GM20431 (cell line): Measurements from ENCODE around the gene SMAD5.

Source experiments
- in situ Hi-C: fragments of 300-500 bp; cut with MseI, MboI; formaldehyde crosslinking; loops from one replicate; pipeline ENCODE4 v1.15.0; 2020; ENCODE audit warnings: low sequenced_read_pairs; ENCODE audit not compliant: unreplicated experiment

The SMAD5 gene

DNA sequence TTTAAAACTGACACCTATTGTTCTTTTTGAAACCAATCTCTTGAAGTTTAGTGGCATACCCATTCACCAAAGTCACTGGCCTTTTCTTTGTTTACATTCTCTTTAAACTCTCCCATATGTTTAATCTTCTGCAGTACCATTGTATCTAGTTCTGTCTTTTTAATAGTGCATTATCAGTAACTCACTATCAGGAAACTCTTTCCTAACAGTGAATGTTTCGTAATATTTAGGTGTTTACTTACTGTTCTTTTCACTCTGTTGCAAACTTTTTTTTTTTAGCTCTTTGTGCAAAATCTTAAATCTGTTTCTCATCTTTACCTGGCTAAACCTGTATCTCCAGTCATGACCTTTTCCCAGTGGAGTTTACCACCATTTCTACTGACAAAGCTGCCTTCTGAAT lies 17.2 kb downstream of the SMAD5 start:
- in situ Hi-C loops, result no loop called here

DNA sequence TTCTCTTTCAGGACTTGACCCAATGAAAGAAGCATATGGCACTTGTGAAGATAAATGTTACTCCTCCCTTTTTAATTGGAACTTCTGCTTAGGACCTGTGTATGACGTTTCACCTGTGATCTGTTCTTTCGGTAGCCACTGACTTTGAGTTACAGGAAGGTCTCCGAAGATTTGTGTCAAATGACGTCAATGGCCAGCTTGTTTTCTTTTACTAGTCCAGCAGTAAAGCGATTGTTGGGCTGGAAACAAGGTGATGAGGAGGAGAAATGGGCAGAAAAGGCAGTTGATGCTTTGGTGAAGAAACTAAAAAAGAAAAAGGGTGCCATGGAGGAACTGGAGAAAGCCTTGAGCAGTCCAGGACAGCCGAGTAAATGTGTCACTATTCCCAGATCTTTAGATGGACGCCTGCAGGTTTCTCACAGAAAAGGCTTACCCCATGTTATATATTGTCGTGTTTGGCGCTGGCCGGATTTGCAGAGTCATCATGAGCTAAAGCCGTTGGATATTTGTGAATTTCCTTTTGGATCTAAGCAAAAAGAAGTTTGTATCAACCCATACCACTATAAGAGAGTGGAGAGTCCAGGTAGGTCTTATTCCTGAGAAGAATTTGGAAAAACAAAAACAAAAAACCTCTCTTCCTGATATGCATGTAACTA lies 21.1 kb downstream of the SMAD5 start:
- in situ Hi-C loops, result no loop called here

DNA sequence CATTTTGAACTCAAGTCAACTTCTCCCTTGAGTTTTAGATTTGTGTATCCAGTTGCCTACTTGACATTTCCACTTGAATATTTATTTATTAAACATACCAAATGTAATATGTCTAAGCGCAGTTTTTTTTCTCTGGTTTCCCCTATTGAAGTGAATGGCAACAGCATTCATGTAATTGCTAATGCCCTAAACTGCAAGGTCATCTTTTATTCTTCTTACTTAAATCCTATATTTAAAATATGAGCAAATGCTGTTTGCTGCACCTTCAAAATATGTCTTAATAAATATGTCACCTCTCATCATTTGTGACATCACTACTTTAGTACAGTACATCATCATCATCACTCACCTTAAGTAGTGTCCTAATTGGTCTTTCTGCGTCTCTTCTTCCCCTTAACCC lies 22.4 kb downstream of the SMAD5 start:
- in situ Hi-C loops, result no loop called here

DNA sequence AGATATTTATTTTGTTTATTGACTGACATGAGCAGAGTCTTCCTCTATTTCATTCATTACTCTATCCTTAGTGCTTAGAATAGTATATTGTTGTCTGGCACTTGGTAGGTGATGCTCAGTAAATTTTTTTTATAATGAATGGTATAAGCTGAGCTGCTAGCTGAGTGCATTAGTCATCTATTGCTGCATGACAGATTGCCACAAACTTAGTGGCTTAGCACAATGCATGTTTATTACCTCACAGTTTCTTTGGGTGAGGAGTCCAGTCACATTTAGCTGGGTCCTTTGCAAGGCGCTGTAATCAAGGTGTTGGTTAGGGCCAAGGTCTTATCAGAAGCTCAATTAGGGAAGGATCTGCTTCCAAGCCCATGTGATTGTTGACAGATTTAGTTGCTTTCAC lies 23.1 kb downstream of the SMAD5 start:
- in situ Hi-C loops, result no loop called here

DNA sequence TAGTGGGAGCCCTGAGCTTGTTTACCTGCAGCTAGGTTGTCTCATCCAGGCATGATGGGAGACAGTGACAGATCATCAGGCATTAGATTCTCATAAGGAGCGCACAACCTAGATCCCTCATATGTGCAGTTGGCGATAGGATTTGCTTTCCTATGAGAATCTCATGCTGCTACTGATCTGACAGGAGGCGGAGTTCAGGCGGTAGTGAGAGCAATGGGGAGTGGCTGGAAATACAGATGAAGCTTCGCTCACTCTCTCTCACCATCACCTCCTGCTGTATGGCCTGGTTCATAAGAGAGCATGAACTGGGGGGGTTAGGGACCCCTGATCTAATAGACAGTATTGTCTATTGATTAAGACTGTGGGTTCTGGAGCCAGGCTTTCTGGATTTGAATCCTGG lies 24.9 kb downstream of the SMAD5 start:
- in situ Hi-C loops, result no loop called here

DNA sequence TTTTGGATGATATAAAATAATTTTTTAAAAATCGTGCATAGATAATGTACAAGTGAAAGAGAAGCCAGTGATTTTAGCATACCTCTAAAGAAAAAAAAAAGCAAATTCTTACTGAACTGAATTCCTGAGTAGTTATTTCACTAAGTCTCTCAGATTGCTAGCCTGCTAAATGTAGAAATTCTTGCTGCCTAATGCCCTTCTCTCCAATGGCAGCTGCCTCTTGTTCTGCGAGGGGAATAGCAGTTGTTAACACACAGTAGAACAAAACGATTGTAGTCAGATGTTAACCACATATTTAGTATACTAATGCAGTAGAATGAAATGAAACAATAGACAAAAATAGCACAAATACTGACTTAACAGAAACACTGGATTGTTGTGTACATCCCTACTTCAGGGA lies 26.8 kb downstream of the SMAD5 start:
- in situ Hi-C loops, result no loop called here

DNA sequence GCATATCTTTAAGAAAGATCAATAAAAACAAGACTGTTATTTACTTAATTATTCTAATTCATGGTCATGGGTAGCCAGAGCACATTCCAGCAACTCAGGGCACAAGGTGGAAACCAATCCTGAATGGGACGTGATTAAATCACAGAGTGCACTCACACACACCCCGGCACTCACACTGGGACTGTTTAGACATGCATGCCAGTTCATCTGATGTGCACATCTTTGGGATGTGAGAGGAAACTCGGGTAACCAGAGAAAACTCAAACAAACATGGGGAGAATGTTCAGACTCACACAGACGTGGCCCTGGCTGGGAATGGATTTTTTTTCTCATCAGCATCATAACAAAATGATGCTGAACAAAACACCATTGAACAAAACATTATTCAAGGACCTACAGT lies 29.4 kb downstream of the SMAD5 start:
- in situ Hi-C loops, result no loop called here

DNA sequence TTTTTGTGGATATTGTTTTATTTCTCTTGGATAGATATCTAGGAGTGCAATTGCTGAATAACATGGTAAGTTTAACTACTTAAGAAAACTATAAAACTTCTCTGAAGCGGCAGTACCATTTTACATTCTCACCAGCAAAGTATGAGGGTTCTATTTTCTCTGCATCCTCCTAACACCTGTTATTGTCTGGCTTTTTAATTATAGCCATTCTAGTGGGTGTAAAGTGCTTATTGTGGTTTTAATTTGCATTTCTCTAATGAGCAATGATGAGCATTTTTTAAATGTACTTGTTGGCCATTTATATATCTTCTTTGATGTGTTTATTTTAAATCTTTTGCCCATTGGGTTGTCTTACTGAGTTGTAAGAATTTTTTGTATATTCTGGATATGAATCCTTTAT lies 31.6 kb downstream of the SMAD5 start:
- in situ Hi-C loops, result no loop called here

DNA sequence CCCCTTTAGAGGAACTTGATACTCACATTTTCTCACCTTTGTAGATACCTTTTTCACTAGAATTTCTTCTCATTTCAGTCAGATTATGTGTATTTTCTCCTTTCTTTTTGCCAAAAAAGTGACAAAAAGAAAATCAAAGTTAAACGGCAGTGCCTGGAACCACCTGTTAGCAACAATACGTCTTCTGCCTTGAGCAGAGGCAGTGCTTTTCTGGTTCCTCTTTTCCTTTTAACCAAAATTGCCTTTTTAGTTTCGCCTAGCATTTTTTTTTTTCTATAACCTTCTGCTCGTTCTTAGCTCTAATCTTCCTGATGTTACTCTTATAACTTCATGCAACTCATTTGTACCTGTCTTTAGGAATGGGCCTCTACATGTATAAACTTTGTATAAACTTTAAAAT lies 34.3 kb downstream of the SMAD5 start:
- in situ Hi-C loops, result no loop called here

DNA sequence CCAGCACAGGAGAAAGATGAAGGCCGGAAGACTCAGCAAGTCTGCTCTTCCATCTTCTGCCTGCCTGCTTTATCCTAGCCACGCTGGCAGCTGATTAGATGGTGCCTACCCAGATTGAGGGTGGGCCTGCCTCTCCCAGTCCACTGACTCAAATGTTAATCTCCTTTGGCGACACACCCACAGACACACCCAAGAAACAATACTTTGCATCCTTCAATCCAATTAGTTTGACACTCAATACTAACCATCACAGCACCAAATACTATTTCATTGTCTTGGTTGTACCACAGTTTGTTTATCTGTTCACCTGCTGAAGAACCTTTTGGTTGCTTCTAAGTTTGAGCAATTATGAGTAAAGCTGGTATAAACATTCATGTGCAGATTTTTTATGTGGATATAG lies 36.6 kb downstream of the SMAD5 start:
- in situ Hi-C loops, result no loop called here

DNA sequence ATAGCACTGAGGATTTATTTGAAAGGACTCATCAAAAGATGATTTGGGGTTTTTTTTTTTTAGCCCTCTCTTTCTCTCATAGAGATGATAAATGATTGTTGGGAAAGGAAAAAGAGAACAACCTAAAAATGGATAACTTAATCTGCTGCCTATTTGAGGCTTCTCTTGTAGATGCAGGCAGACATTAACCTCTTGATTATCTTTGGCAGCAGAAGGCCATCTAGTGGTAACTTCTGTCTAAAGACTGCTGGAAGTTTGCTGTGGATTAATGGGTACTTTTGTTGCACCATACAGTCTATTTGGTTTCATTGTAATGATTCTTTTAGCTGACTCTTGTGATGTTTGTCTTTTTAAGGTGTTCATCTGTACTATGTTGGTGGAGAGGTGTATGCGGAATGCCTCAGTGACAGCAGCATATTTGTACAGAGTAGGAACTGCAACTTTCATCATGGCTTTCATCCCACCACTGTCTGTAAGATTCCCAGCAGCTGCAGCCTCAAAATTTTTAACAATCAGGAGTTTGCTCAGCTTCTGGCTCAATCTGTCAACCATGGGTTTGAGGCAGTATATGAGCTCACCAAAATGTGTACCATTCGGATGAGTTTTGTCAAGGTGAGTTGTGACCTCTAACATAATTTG lies 41.5 kb downstream of the SMAD5 start:
- in situ Hi-C loops, result no loop called here

DNA sequence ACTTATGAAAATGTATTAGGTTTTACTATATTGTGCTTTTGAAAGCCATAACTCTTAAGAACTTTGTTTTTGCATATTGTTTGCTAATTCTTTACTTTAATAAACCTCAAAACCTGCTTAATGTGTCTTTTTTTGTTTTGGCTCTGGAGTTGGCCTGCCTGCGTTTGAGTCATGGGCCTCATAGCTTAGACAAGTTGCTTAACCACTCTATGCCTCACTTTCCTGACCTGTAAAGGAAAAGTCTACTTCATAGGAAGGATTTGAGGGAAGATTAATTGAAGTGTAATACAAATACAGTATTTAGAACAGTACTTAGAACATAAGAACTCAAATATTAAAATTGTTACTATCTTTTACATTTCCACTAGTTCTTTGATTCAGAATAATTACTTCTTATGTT lies 50.0 kb downstream of the SMAD5 start:
- in situ Hi-C loops, result no loop called here

DNA sequence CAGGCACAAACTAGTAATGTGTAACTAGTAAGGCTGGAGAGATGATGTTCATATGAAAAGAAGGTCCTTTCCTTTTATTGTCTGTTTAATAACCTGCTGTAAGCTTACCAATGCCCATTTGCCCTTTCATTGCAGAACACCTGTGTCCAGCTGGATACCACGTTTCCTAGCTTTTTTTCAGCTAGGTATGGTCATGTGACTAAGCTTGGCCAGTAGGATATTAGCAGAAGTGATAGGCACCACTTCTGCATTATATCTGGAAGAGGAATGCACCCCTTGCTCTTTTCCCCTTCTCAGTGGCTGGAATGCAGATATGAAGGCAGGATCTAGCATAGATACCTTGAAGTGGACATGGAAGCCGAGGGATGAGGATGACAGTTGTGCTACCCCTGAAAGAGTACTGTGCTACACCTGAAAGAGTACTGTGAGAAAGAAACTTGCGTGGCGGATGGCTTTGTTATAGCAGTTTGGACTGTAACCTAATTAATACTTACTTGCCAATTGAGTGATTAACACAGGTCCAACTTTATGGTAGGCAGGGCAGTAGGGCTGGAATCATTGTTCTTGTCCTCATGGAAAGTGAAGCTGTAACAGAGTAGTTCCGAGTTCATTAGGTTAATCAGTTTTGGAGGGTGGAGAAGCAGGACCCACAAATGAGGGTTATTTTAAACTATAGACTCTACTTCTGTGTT lies 53.5 kb downstream of the SMAD5 start:
- in situ Hi-C loops, result no loop called here

DNA sequence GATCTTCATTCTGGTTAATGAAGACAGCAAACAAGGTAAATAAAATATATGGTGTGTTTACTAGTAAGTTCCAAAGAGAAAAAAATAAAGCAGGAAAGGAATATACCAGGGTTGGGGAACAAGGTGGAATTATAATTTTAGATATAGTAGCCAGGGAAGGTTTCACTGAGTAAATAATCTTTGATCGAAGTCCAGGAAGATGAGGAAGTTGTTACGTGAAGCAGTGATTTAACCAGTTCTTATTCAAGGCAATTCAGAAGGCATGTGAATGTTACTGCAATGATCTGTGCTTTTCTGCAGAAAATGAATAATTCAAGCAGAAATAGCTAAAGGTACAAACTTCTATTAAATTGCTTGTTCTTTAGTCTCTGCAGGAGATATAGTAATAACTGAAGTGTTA lies 54.2 kb downstream of the SMAD5 start:
- in situ Hi-C loops, result no loop called here

DNA sequence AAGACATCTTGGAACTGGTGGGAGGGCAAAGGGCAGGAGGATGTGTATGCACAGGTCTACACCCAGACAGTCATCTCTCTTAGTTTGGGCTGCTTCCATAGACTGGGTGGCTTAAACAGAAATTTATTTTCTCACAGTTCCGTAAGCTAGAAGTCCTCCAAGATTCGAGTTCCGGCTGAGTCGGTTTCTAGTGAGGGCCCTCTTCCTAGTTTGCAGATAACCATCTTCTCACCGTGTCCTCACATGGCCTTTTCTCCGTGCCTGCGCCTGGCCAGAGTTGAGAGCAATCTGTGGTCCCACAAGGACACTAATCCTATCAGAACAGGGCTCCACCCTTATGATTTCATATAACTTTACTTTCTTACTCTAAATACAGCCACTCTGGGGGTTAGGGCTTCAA lies 56.2 kb downstream of the SMAD5 start:
- in situ Hi-C loops, result no loop called here

DNA sequence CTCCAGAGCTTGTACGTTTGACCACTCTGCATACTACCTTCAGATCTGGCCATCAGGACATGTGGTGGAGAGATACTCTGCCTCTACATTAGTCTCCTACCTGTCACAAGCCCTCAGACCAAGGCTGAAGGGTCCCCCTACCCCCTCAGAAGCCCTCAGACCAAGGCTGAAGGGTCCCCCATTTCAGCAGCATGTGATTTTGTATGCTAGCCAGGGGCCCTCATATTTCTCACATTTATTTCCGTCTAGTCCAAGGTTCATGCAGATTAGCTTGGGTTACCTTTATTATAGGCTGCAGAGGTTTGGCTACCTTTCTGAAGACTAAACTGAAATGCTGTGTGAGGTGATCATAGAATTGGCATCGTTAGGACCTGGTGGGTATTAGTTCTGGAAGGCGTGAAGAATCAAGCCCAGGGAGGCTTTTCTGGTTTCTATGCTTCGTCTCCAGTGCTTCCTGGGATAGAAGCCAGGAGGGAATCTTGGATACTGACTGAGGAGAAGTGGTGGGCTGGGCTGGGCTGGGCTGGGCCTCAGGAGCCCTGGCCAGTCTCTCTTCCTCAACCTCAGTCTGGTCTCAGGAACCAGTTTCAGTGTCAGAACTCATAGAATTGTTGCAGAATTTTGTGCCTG lies 57.6 kb downstream of the SMAD5 start:
- in situ Hi-C loops, result no loop called here

DNA sequence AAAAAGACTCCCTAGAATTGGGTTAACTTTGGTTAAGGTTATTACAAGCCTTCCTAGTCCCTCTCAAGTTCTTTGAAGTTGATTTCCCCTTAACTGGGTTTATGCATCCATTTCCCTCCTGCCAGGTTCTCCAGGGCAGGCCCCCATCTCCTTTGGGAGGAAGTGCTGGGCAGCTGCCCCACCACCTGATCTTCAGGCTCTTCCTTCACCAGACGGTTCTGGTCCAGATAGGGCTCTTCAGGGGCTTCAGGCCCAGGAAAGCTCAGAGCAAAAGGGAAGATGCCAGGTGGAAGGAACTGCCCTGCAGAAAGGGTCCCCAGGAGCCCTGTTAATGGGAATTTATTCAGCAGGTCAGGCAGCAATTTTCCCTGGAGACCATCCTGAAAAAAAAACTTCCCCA lies 58.3 kb downstream of the SMAD5 start:
- in situ Hi-C loops, result no loop called here

DNA sequence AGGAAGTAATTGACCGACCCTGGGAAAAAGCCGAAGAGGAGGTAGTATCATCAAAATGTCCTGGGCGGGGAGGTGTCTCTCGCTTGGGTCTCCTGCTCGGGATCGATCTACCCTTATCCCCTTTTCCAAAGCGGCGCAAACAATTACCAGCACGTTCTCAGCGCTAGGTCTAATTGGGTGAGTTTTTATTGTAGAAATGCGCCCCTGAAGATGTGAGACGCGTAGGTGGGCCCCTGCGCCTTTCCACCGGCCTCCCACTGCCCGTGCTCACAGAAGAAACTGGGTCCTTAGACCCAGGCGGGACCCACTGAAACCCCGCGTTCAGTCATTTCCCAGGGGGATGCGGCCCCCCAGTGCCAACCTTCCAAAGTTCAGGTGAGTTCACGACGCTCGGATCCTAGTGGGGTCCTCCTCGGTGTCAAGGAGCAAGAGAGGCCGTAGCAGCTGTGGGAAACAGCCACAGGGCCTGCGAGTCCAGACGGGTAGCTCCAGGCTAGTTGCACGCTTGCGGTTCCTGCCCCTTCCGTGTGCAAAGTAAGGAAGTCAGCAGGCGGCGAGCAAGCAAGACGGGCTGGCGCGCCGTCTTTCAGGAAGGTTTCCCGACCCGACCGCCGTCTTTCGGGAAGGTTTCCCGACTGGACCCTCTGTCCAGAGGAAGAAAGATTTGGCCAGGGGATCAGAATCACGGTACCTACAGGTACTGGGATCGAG lies 58.8 kb downstream of the SMAD5 start:
- in situ Hi-C loops, result no loop called here

DNA sequence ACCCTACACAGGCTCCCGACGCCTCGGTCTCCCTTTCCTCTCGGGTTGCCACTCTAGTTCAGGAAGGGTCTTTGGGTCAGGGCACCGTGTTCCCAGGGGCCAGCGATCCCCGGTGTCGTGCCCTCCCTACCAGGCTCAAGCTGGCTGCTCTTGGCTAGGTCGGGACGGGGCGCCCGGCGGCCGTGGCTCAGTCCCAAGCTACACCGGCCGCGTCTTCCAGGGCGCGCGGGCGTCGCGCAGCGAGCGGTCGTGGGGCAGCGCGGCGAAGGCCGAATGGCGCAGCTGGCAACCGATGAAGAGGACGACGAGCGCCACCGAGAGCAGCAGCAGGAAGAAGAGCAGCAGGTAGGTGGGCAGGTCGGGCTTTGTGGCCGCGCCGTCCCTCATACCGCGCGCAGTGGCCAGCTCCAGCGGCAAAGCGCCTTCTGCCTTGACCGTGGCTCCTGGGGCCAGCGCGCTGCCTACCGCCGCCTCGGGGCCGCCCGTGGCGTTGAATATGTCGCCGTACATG lies 59.4 kb downstream of the SMAD5 start:
- in situ Hi-C loops, result no loop called here

DNA sequence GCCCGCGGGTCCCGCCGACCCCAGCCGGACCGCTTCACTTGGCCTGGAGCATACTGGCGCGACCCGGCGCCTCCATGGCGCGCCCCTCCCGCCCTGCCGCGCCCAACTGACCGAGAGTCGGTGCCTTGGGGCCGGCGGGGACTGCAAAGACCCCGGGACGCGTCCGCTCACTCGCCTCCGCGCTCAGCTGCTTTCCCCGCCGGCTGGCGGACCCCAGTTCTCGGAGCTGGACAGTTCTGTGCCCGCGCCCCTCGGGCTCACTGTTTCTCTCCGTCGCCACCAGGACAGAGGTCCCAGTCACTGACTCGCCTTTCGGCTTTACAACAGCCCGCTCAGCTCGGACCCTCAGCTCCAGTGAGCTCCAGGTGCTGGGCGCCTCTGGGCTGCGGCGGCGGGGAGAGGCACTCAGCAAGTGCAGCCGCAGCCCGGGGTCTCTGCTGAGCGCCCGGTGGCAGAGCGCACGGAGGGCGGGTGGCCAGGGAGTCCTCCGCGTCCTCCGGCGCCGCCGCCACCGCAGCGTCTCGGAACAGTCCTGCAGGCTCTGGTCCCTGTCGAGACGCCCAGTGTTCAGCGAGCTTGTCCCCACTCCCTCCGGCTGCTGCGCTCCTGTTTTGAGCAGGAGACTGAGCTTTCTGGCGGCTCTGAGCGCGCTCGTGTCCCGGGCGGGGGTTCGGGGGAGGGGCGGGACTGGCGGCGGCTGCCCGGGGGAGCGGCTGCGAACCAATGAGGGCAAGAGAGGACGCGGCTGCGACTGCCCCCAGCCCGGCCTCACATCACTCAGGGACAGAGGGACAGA lies 60.1 kb downstream of the SMAD5 start, which contains the start of gene SMIM32:
TSS of gene SMIM32 (minus strand) at position 637 of the 796 bp plus-strand sequence. CDS start 638 bp downstream, outside the sequence.
- in situ Hi-C loops, result no loop called here
